AG10803 (cell line): ENCODE data around the gene AGPAT2.
A peak's percentile ranks its signal among the peaks of the same experiment; 100 is the strongest.

Experiments
- DNase-seq: peaks from one replicate; pipeline ENCODE4 v3.0.0; 2010; ENCODE audit warnings: low read depth
- H3K4me3 ChIP-seq: 2 replicates; pipeline ENCODE4 v1.5.1; 2011; ENCODE audit warnings: mild to moderate bottlenecking, low read length, control low read depth
- CTCF ChIP-seq: conservative IDR thresholded peaks from 2 replicates; pipeline ENCODE4 v1.5.1; 2011; ENCODE audit warnings: mild to moderate bottlenecking, low read length, control low read depth, inconsistent platforms

AGPAT2 gene

GRCh38 chr9:136723989-136724388, 36.7 kb upstream of the AGPAT2 start:
- no peak for TF ChIP-seq CTCF
- no peak for DNase-seq
- H3K4me3 ChIP-seq: no peak overlapping the region

- no peak for TF ChIP-seq CTCF
- no peak for DNase-seq
- H3K4me3 ChIP-seq: no peak overlapping the region
These were observed 36.2 kb upstream of the AGPAT2 start for GRCh38 chr9:136723362-136723976.

- DNase-seq: no peak
- H3K4me3 ChIP-seq: no peak overlapping the region
- no peak for TF ChIP-seq CTCF
These were observed 35.7 kb upstream of the AGPAT2 start for GRCh38 chr9:136722969-136723356.

- H3K4me3 ChIP-seq: no peak overlapping the region
- TF ChIP-seq CTCF: no peak
- DNase-seq: no peak
These were observed 35.1 kb upstream of the AGPAT2 start for GRCh38 chr9:136722093-136722968.

- DNase-seq: peak; percentile 34
- no peak for TF ChIP-seq CTCF
- H3K4me3 ChIP-seq: no peak overlapping the region
These were observed 34.3 kb upstream of the AGPAT2 start for GRCh38 chr9:136721339-136722092.

- H3K4me3 ChIP-seq: no peak overlapping the region
- TF ChIP-seq CTCF: no peak
- no peak for DNase-seq
These were observed 33.7 kb upstream of the AGPAT2 start for GRCh38 chr9:136720898-136721338.
